Neural progenitor cell (in vitro differentiated cells): ENCODE measurements around the gene S100A12. TPM values are rescaled to one million over a fixed set of nuclear protein-coding genes. Genes with fewer than 3 reads are reported as not detected.

Source experiments
- DNase-seq: peaks from one replicate; pipeline ENCODE4 v3.0.0-alpha.2; 2016; ENCODE audit warnings: low spot score
- H2AFZ ChIP-seq: fragments of 200-600 bp; sonication (generic); replicated peaks from 2 replicates; pipeline ENCODE4 v1.6.1; 2016; ENCODE audit warnings: antibody characterized with exemption
- H3F3A ChIP-seq: fragments of 200-600 bp; sonication (generic); 2 replicates; pipeline ENCODE4 v1.6.1; 2016; ENCODE audit warnings: antibody characterized with exemption, low read depth
- H3K27ac ChIP-seq: fragments of 200-600 bp; sonication (generic); 2 replicates; pipeline ENCODE4 v1.5.1; 2016; ENCODE audit warnings: mild to moderate bottlenecking
- H3K27me3 ChIP-seq: fragments of 200-600 bp; sonication (generic); 2 replicates; pipeline ENCODE4 v1.6.1; 2016; ENCODE audit warnings: mild to moderate bottlenecking, moderate library complexity
- H3K36me3 ChIP-seq: fragments of 200-600 bp; sonication (generic); 2 replicates; pipeline ENCODE4 v1.5.1; 2016
- H3K4me1 ChIP-seq: fragments of 200-600 bp; sonication (generic); 2 replicates; pipeline ENCODE4 v1.6.1; 2016; ENCODE audit warnings: mixed run types
- H3K4me2 ChIP-seq: fragments of 200-600 bp; sonication (generic); 2 replicates; pipeline ENCODE4 v1.6.1; 2016
- H3K4me3 ChIP-seq: fragments of 200-600 bp; sonication (generic); 2 replicates; pipeline ENCODE4 v1.5.1; 2016
- H3K79me2 ChIP-seq: fragments of 200-600 bp; sonication (generic); 2 replicates; pipeline ENCODE4 v1.6.1; 2016; ENCODE audit warnings: low read depth
- H3K9ac ChIP-seq: fragments of 200-600 bp; sonication (generic); 2 replicates; pipeline ENCODE4 v1.6.1; 2016
- H3K9me3 ChIP-seq: fragments of 200-600 bp; sonication (generic); 2 replicates; pipeline ENCODE4 v1.5.1; 2016; ENCODE audit warnings: low read depth
- H4K20me1 ChIP-seq: fragments of 200-600 bp; sonication (generic); 2 replicates; pipeline ENCODE4 v1.6.1; 2016; ENCODE audit warnings: low read depth
- H3K27ac Mint-ChIP-seq: 3 replicates; pipeline ENCODE4 v1.8.0; 2021; ENCODE audit warnings: mixed read lengths
- H3K27me3 Mint-ChIP-seq: 2 replicates; pipeline ENCODE4 v1.8.0; 2022; ENCODE audit warnings: low read depth, mild to moderate bottlenecking, inconsistent platforms, moderate library complexity, mixed read lengths; ENCODE audit not compliant: insufficient read depth
- H3K36me3 Mint-ChIP-seq: 3 replicates; pipeline ENCODE4 v1.8.0; 2021; ENCODE audit warnings: mixed read lengths
- H3K4me1 Mint-ChIP-seq: 3 replicates; pipeline ENCODE4 v1.8.0; 2021; ENCODE audit warnings: mixed read lengths
- H3K4me3 Mint-ChIP-seq: 3 replicates; pipeline ENCODE4 v1.8.0; 2021; ENCODE audit warnings: mild to moderate bottlenecking, moderate library complexity, mixed read lengths
- H3K9me3 Mint-ChIP-seq: 3 replicates; pipeline ENCODE4 v1.8.0; 2020; ENCODE audit warnings: mixed read lengths
- CTCF ChIP-seq: fragments of 200-600 bp; sonication (generic); IDR thresholded peaks from 2 replicates; pipeline ENCODE4 v1.5.1; 2017; ENCODE audit warnings: antibody characterized with exemption, mild to moderate bottlenecking
- EZH2 ChIP-seq: fragments of 200-600 bp; sonication (generic); IDR thresholded peaks from 2 replicates; pipeline ENCODE4 v1.6.1; 2017; ENCODE audit warnings: antibody characterized with exemption, mild to moderate bottlenecking, moderate library complexity
- EZH2phosphoT487 ChIP-seq: fragments of 200-600 bp; sonication (generic); IDR thresholded peaks from 2 replicates; pipeline ENCODE4 v1.6.1; 2017; ENCODE audit warnings: antibody characterized with exemption
- small RNA-seq: library from RNA; depleted of rRNA; stranded (forward); fragments of <200 nt; gene quantifications from one replicate; pipeline ENCODE3, GENCODE V24; 2015
- total RNA-seq: library from RNA; depleted of rRNA; stranded (reverse); fragments of >200 nt; gene quantifications from 2 replicates; pipeline ENCODE4 v1.2.3, GENCODE V29; 2015; ENCODE audit warnings: low replicate concordance

The S100A12 gene
- total RNA-seq, 1 donor from 2014 or later = not detected

DNA sequence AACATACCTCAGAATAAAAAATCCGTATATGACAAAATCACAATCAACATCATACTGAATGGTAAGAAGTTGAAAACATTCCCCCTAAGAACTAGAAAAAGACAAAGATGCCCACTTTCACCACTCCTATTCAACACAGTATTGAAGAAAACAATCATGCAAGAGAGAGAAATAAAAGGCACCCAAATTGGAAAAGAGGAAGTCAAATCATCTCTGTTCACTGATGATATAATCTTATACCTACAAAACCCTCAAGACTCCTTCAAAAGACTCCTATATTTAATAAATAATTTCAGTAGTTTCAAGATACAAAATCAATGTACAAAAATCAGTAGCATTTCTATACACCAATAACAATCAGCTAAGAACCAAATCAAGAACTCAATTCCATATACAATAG is 41.5 kb downstream of the S100A12 start:
- Histone ChIP-seq H3K27me3 (no peaks in the 10 kb centered on the region), H2AFZ (no peak overlapping the region), H4K20me1 (no peaks in the 10 kb centered on the region), H3F3A (no peaks in the 10 kb centered on the region), H3K4me3 (no peak overlapping the region), H3K4me1 (no peaks in the 10 kb centered on the region), H3K27ac (no peak overlapping the region), H3K9me3 (peaks cover 12% of the 10 kb centered on the region), H3K9ac (no peak overlapping the region), H3K36me3 (no peaks in the 10 kb centered on the region), H3K4me2 (no peak overlapping the region), H3K79me2 (no peaks in the 10 kb centered on the region)
- H3K27me3 Mint-ChIP-seq = peaks cover 8% of the 10 kb centered on the region
- H3K4me1 Mint-ChIP-seq = no peaks in the 10 kb centered on the region
- no peak overlapping the region for H3K4me3 Mint-ChIP-seq
- TF ChIP-seq EZH2phosphoT487 (no peak), CTCF (no peak), EZH2 (no peak)
- no peak for DNase-seq
- H3K9me3 Mint-ChIP-seq = no peaks in the 10 kb centered on the region
- no peaks in the 10 kb centered on the region for H3K36me3 Mint-ChIP-seq
- H3K27ac Mint-ChIP-seq = no peak overlapping the region

DNA sequence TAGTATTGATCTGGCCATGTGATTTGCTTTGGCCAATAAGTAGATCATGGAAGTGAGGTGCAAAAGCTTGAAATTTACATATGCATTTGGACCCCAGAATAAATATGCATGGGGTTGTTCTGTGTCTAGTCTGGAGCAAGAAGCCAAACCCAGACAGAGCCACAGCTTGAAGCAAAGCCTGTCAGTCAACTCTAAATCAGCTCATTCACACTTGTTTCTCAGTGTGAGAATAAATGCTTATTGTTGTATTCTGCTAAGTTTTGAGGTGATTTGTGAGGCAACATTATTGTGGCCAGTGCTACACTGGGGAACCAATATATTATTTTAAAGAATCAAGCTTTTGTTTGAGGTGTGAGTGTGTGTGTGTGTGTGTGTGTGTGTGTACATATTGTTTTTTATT is 50.5 kb downstream of the S100A12 start:
- no peak overlapping the region for H3K4me2 ChIP-seq
- no peaks in the 10 kb centered on the region for H3F3A ChIP-seq
- peaks cover 27% of the 10 kb centered on the region for H3K9me3 ChIP-seq
- no peaks in the 10 kb centered on the region for H3K27me3 ChIP-seq
- no peak overlapping the region for H3K9ac ChIP-seq
- Mint-ChIP-seq H3K27ac (no peak overlapping the region), H3K4me3 (no peak overlapping the region), H3K4me1 (no peaks in the 10 kb centered on the region), H3K27me3 (peaks cover 2% of the 10 kb centered on the region), H3K9me3 (peaks cover 4% of the 10 kb centered on the region), H3K36me3 (no peaks in the 10 kb centered on the region)
- H3K79me2 ChIP-seq = no peaks in the 10 kb centered on the region
- DNase-seq = no peak
- H3K4me1 ChIP-seq = no peaks in the 10 kb centered on the region
- no peak overlapping the region for H3K4me3 ChIP-seq
- no peak for TF ChIP-seq EZH2
- TF ChIP-seq CTCF = no peak
- no peak for TF ChIP-seq EZH2phosphoT487
- no peaks in the 10 kb centered on the region for H3K36me3 ChIP-seq
- H2AFZ ChIP-seq = no peak overlapping the region
- H3K27ac ChIP-seq = no peak overlapping the region
- H4K20me1 ChIP-seq = no peaks in the 10 kb centered on the region

Small RNA genes within 50 kb of the gene (small RNA-seq; reads per million reads assigned to genes)
- gene RNU6-160P (not detected), gene S100A15A (not detected)

Other genes starting within 250 kb of the S100A12 start
- gene SPRR2G, start 224.7 kb downstream of the S100A12 start, total RNA-seq = not detected in 2 replicates
- not detected in 2 replicates for gene LELP1, start 172.2 kb downstream of the S100A12 start, total RNA-seq
- not detected in 2 replicates for gene PRR9, start 158.0 kb downstream of the S100A12 start, total RNA-seq
- not detected in 2 replicates for gene LORICRIN, start 115.9 kb downstream of the S100A12 start, total RNA-seq
- not detected in 2 replicates for gene PGLYRP3, start 62.7 kb downstream of the S100A12 start, total RNA-seq
- not detected in 2 replicates for gene PGLYRP4, start 26.8 kb downstream of the S100A12 start, total RNA-seq
- gene S100A9, start 17.8 kb downstream of the S100A12 start, total RNA-seq = not detected in 2 replicates
- gene S100A8, start 15.5 kb upstream of the S100A12 start, total RNA-seq = not detected in 2 replicates
- not detected in 2 replicates for gene S100A7A, start 40.9 kb upstream of the S100A12 start, total RNA-seq
- gene S100A7, start 85.0 kb upstream of the S100A12 start, total RNA-seq = not detected in 2 replicates
- gene S100A6, start 160.4 kb upstream of the S100A12 start, total RNA-seq = 0.34 TPM in 1 of 2 replicates, not detected in the other
- not detected in 2 replicates for gene S100A5, start 165.3 kb upstream of the S100A12 start, total RNA-seq
- 22.4 and 34.3 TPM in 2 replicates for gene S100A4, start 170.2 kb upstream of the S100A12 start, total RNA-seq
- gene S100A3, start 173.6 kb upstream of the S100A12 start, total RNA-seq = not detected in 2 replicates
- not detected in 2 replicates for gene S100A2, start 190.2 kb upstream of the S100A12 start, total RNA-seq
- gene S100A16, start 237.5 kb upstream of the S100A12 start, total RNA-seq = 12.4 and 13.1 TPM in 2 replicates
- gene S100A14, start 240.7 kb upstream of the S100A12 start, total RNA-seq = not detected in 2 replicates